GM18907 (cell line): ENCODE data around the gene IGFLR1.

Source experiments
- ATAC-seq: cut with Tn5 transposase; IDR thresholded peaks from one replicate; pipeline ENCODE4 v1.9.1; 2021; ENCODE audit warnings: mild to moderate bottlenecking, moderate library complexity; ENCODE audit not compliant: unreplicated experiment

IGFLR1 gene, protein sequence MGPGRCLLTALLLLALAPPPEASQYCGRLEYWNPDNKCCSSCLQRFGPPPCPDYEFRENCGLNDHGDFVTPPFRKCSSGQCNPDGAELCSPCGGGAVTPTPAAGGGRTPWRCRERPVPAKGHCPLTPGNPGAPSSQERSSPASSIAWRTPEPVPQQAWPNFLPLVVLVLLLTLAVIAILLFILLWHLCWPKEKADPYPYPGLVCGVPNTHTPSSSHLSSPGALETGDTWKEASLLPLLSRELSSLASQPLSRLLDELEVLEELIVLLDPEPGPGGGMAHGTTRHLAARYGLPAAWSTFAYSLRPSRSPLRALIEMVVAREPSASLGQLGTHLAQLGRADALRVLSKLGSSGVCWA

DNA sequence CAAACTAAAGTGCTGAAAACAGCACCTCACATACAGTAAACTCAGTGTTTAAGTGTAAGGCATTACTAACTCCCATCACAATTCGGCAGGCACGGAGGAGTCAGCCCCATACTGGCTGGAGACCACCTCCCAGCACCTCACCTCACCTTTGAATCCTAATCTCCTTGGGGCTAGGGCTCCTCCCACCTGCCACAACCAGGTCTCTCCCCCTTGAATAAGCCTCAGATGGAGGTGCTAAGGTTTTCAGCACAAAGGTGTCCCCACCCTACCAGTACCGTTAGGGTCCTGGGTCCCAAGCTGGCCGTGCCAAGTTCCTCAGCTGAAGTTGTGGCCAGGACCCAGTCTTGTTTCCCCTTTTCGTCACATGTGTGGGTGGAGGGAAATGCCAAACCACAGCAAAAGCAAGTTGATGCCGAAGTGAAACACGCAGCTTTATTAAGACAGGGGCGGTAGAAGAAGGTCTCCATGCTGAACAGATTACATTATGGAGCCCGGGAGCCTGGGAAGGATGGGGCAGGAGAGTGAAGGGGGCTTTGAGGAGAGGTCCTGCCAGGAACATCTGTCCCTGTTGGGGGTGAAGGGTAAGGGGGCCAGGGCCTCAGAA, at the start of gene IGFLR1:
Gene IGFLR1, minus strand, starts transcription at position 332 of the 604 bp plus-strand sequence. CDS start 1,272 bp downstream, outside the sequence.
- ATAC-seq = no peak

DNA sequence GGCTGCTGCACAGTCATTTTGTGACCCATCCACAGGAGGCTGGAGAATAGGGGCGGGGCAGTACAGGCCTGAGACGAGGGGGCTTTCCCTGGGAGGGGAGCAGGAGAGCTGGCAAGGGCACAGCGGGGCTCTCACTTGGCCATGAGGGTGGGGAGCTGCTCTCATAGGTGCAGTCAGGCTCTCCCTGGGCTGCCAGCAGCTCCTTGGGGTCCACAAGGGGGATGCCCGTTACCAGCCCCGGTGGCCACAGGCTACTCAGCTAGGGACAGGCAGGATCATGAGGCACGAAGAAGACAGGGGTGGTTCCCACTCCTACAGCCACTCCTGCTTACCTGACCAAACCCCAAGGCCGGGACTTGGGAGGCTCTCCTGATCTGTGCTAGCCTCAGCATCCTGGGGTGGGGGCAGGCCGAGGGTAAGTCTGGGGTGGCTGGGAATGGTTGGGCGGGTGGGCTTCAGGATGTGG, 49.6 kb upstream of the IGFLR1 start:
- ATAC-seq = no peak

DNA sequence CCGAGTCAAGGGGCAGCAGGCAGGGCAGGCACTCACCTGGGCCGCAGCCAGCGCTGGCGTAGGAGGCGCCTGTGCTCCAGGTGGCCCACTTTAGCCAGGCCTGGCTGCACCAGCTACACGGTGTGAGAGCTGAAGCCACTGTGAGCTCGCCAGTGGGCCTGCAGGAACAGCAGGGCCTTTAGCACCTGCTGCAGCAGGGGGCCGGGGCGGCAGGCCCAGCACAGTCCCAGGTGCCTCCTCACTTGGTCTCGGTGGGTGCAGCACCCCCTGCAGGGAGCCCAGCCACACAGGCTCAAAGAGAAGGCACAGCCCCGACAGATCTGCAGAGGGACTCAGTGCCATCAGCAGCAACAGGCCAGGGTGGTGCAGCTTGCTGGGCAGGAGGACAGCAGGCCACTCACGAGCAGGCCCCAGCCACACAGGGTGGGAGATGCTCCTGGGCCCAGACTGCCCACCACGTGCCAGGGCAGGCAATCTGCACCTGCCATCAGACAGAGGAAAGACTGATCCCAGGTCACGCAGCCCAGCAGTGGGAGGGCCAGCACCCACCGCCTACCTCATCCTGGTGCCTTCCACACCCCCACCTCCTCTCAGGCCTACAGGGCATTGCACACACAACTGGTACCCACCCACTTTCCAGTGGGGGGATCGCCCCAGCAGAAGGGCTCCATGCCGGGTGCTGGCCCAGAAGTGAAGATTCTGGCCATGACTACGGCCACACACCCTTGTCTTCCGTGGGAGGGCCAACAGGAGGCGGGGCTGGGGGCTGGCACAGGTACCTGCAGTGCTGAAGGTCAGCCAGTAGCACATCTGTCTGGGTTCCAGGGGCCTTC, 48.9 kb upstream of the IGFLR1 start:
- ATAC-seq = no peak

DNA sequence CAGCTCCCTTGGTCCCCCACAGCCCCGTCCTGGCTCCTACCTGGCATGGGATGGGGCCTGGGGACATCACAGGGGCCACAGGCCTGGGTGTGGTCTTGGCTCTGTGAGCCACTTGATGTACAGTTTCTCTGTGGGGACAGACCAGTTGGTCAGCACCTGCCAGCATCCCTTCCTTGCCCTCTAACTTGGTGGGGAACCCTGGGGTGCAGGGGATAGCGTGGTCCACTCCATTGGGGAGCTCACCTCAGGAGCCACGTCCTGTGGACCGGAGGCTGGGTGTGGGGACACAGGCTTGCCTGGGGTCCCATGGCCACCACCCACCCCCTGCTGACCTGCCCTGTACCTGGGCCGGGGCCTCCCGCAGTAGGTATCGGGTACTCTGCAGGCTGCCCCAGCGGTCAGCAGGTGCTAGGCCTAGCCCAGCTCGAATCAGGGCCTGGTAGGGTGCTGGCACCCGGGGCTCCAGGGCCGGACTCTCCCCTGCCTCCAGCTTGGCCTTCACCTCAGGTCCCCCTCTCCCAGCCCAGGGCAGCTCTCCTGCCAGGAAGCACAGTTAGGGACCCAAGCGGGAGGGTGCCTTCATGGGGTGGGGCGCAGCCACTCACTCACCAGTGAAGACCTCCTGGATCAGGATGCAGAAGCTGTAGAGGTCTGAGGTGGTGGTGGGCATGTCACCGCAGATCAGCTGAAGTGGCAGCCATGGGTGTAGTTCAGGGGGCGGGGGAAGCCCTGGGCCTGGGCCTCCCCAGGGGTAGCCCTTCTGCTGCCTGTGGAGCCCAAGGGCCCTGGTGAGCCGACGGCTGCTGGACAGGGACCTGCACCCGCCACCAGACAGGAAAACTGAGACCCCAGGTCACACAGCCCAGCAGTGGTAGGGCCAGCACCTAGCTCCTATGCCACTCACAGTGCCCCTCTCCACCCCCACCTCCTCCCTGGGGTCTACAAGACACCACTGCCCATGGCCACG, 48.0 kb upstream of the IGFLR1 start:
- no peak for ATAC-seq

DNA sequence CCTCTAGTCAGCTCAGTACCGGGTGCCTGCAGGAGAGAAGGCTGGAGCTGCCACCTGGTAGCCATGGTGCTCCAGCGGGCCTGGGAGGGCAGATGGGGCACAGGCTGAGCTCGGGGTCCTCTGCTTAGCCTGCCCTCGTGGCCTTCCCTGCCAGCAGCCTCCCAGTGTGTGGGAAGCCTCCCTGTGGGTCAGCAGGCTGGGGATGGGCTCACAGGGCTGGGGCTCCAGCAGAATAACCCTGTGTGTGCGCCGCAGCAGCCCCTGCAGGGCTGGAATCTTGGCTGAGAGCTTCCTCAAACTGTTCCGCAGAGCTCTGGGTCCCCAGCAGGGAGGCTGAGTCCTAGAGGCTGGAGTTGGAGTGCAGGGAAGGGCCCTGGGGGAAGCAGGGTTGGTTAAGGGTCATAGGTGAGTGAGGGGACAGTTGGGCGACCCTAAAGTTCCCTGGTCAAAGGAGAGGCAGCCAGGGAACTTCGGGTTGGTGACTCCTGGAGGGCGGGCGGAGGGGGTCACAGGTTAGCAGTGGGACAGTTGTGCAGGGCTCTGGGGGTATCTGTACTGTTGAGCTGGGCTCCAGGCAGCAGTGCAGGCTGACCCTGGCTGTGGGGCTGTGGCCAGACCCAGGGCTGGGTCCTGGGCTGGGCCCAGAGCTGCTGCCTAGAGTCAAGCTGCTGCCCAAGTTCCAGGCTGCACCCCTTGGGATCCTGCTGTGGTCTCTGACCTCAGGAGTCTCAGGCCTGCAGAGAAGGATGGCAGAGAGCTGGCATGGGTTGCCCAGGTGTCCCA, 47.1 kb upstream of the IGFLR1 start:
- ATAC-seq = no peak

DNA sequence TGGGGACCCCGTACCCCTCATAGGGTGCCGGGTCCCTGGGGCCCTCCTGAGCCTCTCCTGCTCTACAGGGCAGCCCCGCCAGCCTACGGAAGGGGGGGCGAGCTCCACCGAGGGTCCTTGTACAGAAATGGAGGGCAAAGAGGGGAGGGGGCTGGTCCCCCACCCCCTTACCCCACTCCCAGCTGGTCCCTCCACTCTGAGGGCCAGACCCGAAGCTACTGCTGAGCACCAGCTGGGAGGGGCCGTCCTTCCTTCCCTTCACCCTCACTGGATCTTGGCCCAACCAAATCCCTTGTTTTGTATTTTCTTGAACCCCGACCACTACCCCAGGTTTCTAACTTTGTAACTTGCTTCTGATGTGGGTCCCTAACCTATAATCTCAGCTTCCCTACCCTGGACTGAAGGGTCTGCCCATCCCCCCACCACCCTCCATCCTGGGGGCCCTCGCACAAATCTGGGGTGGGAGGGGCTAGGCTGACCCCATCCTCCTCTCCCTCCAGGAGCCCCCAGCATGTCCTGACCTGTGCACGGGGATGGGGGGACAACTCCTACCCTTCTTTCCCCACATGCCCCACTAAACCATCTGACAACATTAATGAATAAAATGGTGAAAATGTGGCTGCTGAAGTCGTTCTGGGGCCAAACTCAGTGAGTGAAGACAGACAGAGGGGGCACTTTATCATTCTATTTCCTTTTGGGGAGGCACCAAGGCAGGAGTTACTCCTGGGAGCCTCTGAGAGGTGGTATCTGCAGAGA, 46.1 kb upstream of the IGFLR1 start:
- no peak for ATAC-seq

DNA sequence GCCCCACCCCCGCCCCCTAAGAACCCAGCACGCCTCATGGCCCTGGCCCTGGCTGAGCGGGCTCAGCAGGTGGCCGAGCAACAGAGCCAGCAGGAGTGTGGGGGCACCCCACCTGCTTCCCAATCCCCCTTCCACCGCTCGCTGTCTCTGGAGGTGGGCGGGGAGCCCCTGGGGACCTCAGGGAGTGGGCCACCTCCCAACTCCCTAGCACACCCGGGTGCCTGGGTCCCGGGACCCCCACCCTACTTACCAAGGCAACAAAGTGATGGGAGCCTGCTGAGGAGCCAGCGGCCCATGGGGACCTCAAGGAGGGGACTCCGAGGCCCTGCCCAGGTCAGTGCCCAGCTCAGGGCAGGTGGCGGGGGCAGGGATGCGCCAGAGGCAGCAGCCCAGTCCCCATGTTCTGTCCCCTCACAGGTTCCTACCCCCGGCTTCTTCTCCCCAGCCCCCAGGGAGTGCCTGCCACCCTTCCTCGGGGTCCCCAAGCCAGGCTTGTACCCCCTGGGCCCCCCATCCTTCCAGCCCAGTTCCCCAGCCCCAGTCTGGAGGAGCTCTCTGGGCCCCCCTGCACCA, 45.1 kb upstream of the IGFLR1 start:
- ATAC-seq = no peak

DNA sequence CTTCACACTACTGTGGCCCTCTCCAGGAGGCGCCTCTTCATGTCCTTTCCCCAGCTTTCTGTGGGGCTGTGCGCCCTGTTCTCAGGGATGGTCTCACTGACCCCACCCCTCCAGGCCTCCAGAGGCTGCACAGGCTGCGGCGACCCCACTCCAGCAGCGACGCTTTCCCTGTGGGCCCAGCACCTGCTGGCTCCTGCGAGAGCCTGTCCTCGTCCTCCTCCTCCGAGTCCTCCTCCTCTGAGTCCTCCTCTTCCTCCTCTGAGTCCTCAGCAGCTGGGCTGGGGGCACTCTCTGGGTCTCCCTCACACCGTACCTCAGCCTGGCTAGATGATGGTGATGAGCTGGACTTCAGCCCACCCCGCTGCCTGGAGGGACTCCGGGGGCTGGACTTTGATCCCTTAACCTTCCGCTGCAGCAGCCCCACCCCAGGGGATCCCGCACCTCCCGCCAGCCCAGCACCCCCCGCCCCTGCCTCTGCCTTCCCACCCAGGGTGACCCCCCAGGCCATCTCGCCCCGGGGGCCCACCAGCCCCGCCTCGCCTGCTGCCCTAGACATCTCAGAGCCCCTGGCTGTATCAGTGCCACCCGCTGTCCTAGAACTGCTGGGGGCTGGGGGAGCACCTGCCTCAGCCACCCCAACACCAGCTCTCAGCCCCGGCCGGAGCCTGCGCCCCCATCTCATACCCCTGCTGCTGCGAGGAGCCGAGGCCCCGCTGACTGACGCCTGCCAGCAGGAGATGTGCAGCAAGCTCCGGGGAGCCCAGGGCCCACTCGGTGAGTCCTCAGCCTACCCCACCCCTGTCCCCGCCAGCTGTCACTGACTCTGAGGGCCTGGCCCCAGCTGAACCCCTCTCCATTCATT, 44.3 kb upstream of the IGFLR1 start:
- no peak for ATAC-seq

DNA sequence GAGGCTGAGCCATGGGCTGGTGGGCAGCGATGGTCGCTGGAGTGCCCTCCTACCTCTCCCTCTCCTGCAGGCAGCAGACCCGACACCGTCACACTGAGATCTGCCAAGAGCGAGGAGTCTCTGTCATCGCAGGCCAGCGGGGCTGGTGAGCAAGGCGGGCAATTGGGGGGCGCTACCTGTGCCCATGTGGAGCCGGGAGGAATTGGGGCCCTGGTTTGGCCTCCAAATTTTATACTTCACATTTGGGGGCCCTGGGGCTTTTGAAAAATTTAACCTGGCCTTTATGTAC, 43.0 kb upstream of the IGFLR1 start:
- ATAC-seq = no peak

DNA sequence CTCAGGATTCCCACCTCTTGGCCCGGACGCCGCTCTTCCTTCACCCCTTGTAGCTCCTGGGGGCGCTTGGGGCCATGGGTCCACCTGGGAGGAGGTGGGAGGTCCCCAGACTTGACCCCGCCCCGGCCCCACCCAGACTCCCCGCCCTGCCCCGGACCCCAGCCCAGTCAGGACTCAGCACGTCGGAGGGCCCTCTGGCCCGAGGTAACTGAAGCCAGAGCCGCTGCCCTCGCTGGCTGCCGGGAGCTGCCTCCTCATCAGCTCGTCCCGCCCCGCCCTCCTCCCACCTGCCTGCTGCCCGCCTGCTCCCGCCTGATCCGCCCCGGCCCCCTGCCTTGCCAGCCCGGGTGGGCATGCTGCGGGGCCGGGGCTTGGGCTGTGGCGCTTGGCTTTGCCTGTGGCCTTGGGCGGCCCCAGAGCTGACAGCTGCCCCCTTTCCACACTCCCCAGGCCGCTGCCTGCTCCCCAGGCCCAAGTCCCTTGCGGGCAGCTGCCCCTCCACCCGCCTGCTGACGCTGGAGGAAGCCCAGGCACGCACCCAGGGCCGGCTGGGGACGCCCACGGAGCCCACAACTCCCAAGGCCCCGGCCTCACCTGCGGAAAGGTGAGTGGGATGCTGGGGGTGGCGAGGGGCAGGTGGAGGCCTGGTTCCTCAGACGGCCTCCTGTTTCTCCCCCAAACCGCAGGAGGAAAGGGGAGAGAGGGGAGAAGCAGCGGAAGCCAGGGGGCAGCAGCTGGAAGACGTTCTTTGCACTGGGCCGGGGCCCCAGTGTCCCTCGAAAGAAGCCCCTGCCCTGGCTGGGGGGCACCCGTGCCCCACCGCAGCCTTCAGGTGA, 42.5 kb upstream of the IGFLR1 start:
- ATAC-seq = no peak

DNA sequence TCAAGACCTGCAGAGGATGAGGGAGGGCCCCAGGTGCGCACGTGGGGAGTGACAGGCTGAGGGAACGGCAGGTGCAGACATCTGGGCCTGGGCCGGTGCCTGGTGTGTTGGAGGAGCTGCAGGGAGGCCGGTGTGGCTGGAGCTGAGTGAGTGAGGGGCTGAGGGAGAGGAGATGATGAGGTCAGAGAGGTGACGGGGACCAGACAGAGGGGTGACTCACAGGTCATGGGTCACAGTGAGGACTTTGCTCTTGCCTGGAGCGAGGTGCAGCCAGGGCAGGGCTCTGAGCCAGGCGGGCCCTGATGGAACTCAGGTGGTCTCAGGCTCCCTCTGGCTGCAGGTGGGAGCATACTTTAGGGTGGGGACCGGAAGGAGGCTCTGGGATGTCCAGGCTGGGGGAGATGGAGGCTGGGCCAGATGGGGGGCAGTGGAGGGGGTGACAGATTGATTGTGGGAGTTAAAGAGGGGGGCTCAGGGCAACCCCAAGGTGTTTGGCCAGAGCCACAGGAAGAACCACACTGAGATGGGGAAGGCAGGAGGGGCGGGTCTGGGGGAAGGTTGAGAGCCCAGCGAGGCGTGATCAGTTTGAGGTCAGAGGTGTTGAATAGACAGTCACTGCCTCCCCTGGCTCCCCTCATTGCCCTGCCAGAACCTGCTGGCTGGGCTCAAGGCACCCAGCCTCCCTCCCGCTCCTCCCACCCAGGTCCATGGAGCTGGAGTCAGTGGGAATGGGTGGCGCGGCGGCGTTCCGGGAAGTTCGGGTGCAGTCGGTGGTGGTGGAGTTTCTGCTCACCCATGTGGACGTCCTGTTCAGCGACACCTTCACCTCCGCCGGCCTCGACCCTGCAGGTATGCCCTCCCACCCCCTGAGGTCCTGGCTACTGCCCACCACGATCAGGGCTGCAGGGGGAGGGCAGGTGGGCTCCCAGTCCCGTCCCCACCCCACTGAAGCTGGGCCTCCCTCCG, 41.5 kb upstream of the IGFLR1 start:
- ATAC-seq = no peak

DNA sequence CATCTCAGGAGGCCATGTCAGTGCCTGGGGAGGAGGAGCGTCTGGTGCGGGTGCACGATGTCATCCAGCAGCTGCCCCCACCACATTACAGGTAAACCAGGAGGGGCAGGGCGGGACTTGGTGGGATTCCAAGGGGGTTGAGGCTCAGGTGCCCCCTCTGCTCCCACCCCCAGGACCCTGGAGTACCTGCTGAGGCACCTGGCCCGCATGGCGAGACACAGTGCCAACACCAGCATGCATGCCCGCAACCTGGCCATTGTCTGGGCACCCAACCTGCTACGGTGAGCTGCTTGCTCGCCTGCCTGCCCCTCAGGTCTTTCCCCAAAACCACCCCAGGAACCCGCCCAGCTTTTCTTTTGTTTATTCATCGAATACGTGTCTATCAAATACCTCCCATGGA, 40.3 kb upstream of the IGFLR1 start:
- ATAC-seq = no peak

DNA sequence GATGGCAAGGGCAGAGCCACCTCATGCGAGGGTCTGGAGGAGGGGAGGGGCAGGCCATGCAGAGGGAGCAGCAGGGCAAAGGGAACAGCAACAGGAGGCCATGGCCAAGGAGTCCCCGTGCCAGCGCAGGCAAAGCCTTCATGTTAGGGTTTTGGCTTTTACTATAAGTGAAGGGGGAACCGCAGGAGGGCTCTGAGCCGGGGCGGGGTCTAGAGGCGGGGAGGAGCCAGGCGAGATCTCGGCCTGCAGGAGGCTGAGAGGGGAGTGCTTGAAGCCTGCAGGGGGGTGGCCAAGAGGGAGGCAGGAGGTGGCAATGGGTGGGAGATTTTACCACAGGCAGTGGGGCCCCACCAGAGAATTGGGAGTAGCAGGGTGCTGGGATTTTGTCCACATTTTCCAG, 39.4 kb upstream of the IGFLR1 start:
- ATAC-seq = no peak

DNA sequence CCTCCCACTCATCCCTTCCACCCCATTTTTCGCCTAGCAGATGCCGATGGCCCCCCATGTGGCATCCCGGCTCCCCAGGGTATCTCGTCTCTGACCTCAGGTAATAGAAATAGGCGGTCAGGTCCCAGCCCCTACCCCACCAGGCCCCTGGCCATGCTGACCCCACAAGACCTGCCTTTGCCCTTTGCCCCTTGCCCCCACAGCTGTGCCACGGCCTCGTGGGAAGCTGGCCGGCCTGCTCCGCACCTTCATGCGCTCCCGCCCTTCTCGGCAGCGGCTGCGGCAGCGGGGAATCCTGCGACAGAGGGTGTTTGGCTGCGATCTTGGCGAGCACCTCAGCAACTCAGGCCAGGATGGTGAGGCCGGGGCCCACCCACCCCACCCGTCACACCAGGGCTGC, 38.5 kb upstream of the IGFLR1 start:
- ATAC-seq = no peak

DNA sequence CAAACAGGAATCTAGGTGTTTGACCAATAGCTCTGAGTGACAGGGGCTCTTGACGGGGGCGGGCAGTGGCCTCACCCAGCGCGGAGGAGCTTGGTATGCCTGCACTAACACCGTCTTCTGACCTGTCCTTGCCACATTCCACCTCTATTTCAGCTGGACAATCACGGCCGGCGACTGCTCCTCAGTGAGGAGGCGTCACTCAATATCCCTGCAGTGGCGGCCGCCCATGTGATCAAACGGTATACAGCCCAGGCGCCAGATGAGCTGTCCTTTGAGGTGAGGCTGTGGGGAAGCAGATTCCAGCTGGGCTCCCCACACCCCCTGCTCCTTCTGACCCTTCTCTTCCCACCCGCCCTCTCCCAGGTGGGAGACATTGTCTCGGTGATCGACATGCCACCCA, 37.8 kb upstream of the IGFLR1 start:
- no peak for ATAC-seq

DNA sequence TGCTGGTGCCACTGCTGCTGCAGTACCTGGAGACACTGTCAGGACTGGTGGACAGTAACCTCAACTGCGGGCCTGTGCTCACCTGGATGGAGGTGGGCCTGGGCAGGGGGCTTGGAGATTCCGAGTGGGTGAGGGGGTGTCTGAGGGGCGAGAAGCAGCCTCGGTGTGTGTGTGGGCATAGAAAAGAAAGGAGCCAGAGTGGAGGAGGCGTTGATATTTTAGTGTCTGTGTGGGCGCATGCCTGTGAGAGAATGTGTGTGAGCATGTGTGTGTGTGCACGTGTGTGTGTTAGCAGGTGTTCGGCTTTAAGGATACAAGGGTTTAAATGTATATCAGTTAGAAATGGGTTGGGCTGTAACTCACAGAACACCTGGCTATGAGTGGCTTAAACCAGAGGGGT, 36.8 kb upstream of the IGFLR1 start:
- ATAC-seq = no peak
